Tibial nerve (tissue), 4 donors: ENCODE measurements around the gene CFL1.

Source experiments
- CTCF ChIP-seq, 5 experiments: fragments of 200-600 bp in 3 of 5; fragments of 450-650 bp in 2 of 5; sonication (generic) in 3 of 5; IDR thresholded peaks; one replicate each; pipeline ENCODE4 v1.5.1; 2016 to 2019; ENCODE audit warnings: antibody characterized with exemption in 5 of 5, mild to moderate bottlenecking in 3 of 5, moderate library complexity in 2 of 5
- EP300 ChIP-seq, 2 donors: sonication (generic); formaldehyde crosslinking; IDR thresholded peaks; one replicate each; pipeline ENCODE4 v1.6.1; 2017; ENCODE audit warnings: antibody characterized with exemption in 2 of 2, mild to moderate bottlenecking in 1 of 2
- POLR2A ChIP-seq, 2 donors: fragments of 450-650 bp; IDR thresholded peaks; one replicate each; pipeline ENCODE4 v1.6.1; 2017; ENCODE audit warnings: antibody characterized with exemption in 2 of 2, mild to moderate bottlenecking in 2 of 2, moderate library complexity in 2 of 2

- TF ChIP-seq CTCF (IDR thresholded peaks at IDR 0.05) (no peak), POLR2A (IDR thresholded peaks at IDR 0.05) (no peak), EP300 (IDR thresholded peaks at IDR 0.05) (no peak)
Measured at GRCh38 chr11:65885231-65885630, 27.3 kb upstream of the CFL1 start.
